Neutrophil (primary cell): ENCODE data around the gene PEAK3.

Experiments used
- H3K27ac ChIP-seq: fragments of 200-600 bp; sonication (generic); 2 replicates; pipeline ENCODE4 v1.5.1; 2016; ENCODE audit warnings: mild to moderate bottlenecking, moderate library complexity
- H3K27me3 ChIP-seq: fragments of 200-600 bp; sonication (generic); 2 replicates; pipeline ENCODE4 v1.6.0; 2016; ENCODE audit warnings: mild to moderate bottlenecking
- H3K36me3 ChIP-seq: fragments of 200-600 bp; sonication (generic); 2 replicates; pipeline ENCODE4 v1.5.1; 2017
- H3K4me1 ChIP-seq, 2 experiments: fragments of 200-600 bp in 1 of 2; sonication (generic) in 1 of 2; 1 replicate in 1 of 2; 2 replicates in 1 of 2; pipeline versions ENCODE4 v1.5.1 to v1.6.1; 2013 to 2016; ENCODE audit warnings: low read depth in 1 of 2, low read length in 1 of 2, mild to moderate bottlenecking in 1 of 2, moderate library complexity in 1 of 2; ENCODE audit not compliant: control insufficient read depth in 1 of 2, insufficient read depth in 1 of 2
- H3K4me3 ChIP-seq, 2 experiments: fragments of 200-600 bp in 1 of 2; sonication (generic) in 1 of 2; 1 replicate in 1 of 2; 2 replicates in 1 of 2; pipeline ENCODE4 v1.5.1; 2013 to 2016; ENCODE audit warnings: low read depth in 1 of 2, low read length in 1 of 2, mild to moderate bottlenecking in 1 of 2, moderate library complexity in 1 of 2
- H3K9me3 ChIP-seq: fragments of 200-600 bp; sonication (generic); 2 replicates; pipeline ENCODE4 v1.5.1; 2016
- CTCF ChIP-seq: fragments of 200-600 bp; sonication (generic); IDR thresholded peaks from 2 replicates; pipeline ENCODE4 v1.5.1; 2016; ENCODE audit warnings: antibody characterized with exemption

The PEAK3 gene

GRCh38 chr19:2239771-2240770, 41.9 kb downstream of the PEAK3 start:
- Histone ChIP-seq H3K4me1 (peaks cover 47 to 50% of the 10 kb centered on the region in 2 experiments), H3K27me3 (no peaks in the 10 kb centered on the region), H3K4me3 (peak overlapping the region in 1 of 2 experiments; percentile 3), H3K27ac (peak overlapping the region; percentile 97), H3K36me3 (peaks cover 22% of the 10 kb centered on the region), H3K9me3 (no peaks in the 10 kb centered on the region)
- TF ChIP-seq CTCF = no peak

GRCh38 chr19:2239173-2239572, 42.8 kb downstream of the PEAK3 start:
- H3K4me1 ChIP-seq = peaks cover 52 to 58% of the 10 kb centered on the region in 2 experiments

GRCh38 chr19:2237869-2238153, 44.2 kb downstream of the PEAK3 start:
- no peak for TF ChIP-seq CTCF
- H3K27me3 ChIP-seq = no peaks in the 10 kb centered on the region
- peaks cover 52 to 60% of the 10 kb centered on the region in 2 experiments for H3K4me1 ChIP-seq
- H3K36me3 ChIP-seq = peaks cover 13% of the 10 kb centered on the region
- H3K9me3 ChIP-seq = no peaks in the 10 kb centered on the region
- H3K27ac ChIP-seq = peak overlapping the region; percentile 97
- peak overlapping the region; percentile 78 to 94 for H3K4me3 ChIP-seq

More at GRCh38 chr19:2239173-2239572, 42.8 kb downstream of the PEAK3 start:
- H3K9me3 ChIP-seq = no peaks in the 10 kb centered on the region
- H3K36me3 ChIP-seq = peaks cover 13% of the 10 kb centered on the region
- H3K4me3 ChIP-seq = peak overlapping the region in 1 of 2 experiments; percentile 3
- no peaks in the 10 kb centered on the region for H3K27me3 ChIP-seq
- H3K27ac ChIP-seq = peak overlapping the region; percentile 97
- TF ChIP-seq CTCF = no peak

GRCh38 chr19:2237051-2237868, 44.7 kb downstream of the PEAK3 start:
- TF ChIP-seq CTCF = no peak
- no peaks in the 10 kb centered on the region for H3K9me3 ChIP-seq
- peak overlapping the region; percentile 97 for H3K27ac ChIP-seq
- H3K27me3 ChIP-seq = no peaks in the 10 kb centered on the region
- peaks cover 52 to 60% of the 10 kb centered on the region in 2 experiments for H3K4me1 ChIP-seq
- peaks cover 18% of the 10 kb centered on the region for H3K36me3 ChIP-seq
- H3K4me3 ChIP-seq = peak overlapping the region; percentile 78 to 94

GRCh38 chr19:2236314-2237050, 45.5 kb downstream of the PEAK3 start, which contains the start of the genes PLEKHJ1 and SF3A2:
Gene PLEKHJ1, minus strand, starts transcription at chr19:2236329. Its CDS starts 81 bp downstream, at chr19:2236248.
Gene SF3A2, plus strand, starts transcription at chr19:2236824. Its CDS starts 6,595 bp downstream, at chr19:2243419.
- H3K4me1 ChIP-seq = peaks cover 52 to 60% of the 10 kb centered on the region in 2 experiments
- no peaks in the 10 kb centered on the region for H3K27me3 ChIP-seq
- H3K9me3 ChIP-seq = no peaks in the 10 kb centered on the region
- H3K27ac ChIP-seq = peak within 1 kb of the TSS; percentile 97
- H3K4me3 ChIP-seq = peak within 1 kb of the TSS; percentile 78 to 94
- H3K36me3 ChIP-seq = peaks cover 26% of the 10 kb centered on the region
- peak; percentile 100 for TF ChIP-seq CTCF
